HepG2 (cell line): ENCODE results near the gene HHEX.

Experiments used
- HCFC1 ChIP-seq: fragments of 150-350 bp; IDR thresholded peaks from 2 replicates; pipeline ENCODE4 v1.6.1; 2014; ENCODE audit warnings: low read depth, low read length
- MAFG ChIP-seq: sonication (generic); formaldehyde crosslinking; IDR thresholded peaks from 2 replicates; pipeline ENCODE4 v1.5.1; 2020; ENCODE audit warnings: mild to moderate bottlenecking, missing genetic modification reagents
- NAIF1 ChIP-seq: sonication (generic); formaldehyde crosslinking; IDR thresholded peaks from 2 replicates; pipeline ENCODE4 v1.5.0; 2020; ENCODE audit warnings: mild to moderate bottlenecking, missing genetic modification reagents, borderline replicate concordance
- POLR2A ChIP-seq, 2 experiments: IDR thresholded peaks; 2 replicates each; pipeline ENCODE4 v1.6.1; 2011; ENCODE audit warnings: low read depth in 2 of 2, low read length in 2 of 2, mild to moderate bottlenecking in 1 of 2, moderate library complexity in 1 of 2; ENCODE audit not compliant: insufficient read depth in 1 of 2
- REST ChIP-seq, 2 experiments: IDR thresholded peaks; 2 replicates each; pipeline ENCODE4 v1.6.1; 2011 to 2012; ENCODE audit warnings: low read length in 2 of 2, borderline replicate concordance in 1 of 2, low read depth in 1 of 2, mild to moderate bottlenecking in 1 of 2, moderate library complexity in 1 of 2
- TEAD2 ChIP-seq: sonication (generic); formaldehyde crosslinking; IDR thresholded peaks from 2 replicates; pipeline ENCODE4 v1.9.0; 2021; ENCODE audit warnings: missing genetic modification reagents
- TFAP4 ChIP-seq: sonication (generic); IDR thresholded peaks from 2 replicates; pipeline ENCODE4 v1.6.1; 2016; ENCODE audit warnings: low read depth, borderline replicate concordance
- THAP11 ChIP-seq: IDR thresholded peaks from 2 replicates; pipeline ENCODE4 v1.6.1; 2016; ENCODE audit warnings: missing biosample characterization, missing genetic modification reagents
- ZFP36 ChIP-seq: fragments of 150-350 bp; IDR thresholded peaks from 2 replicates; pipeline ENCODE4 v1.6.1; 2018; ENCODE audit warnings: borderline replicate concordance, low read length, low read depth; ENCODE audit not compliant: partially characterized antibody
- ZFP41 ChIP-seq: sonication (generic); formaldehyde crosslinking; IDR thresholded peaks from 2 replicates; pipeline ENCODE4 v1.4.0; 2020; ENCODE audit warnings: mild to moderate bottlenecking, missing genetic modification reagents, borderline replicate concordance
- ZNF138 ChIP-seq: sonication (generic); formaldehyde crosslinking; IDR thresholded peaks from 2 replicates; pipeline ENCODE4 v1.5.0; 2020; ENCODE audit warnings: mild to moderate bottlenecking, low read depth, missing genetic modification reagents
- ZNF253 ChIP-seq: sonication (generic); formaldehyde crosslinking; IDR thresholded peaks from 2 replicates; pipeline ENCODE4 v1.8.0; 2022; ENCODE audit warnings: mild to moderate bottlenecking, missing genetic modification reagents, borderline replicate concordance
- ZNF337 ChIP-seq: sonication (generic); formaldehyde crosslinking; IDR thresholded peaks from 2 replicates; pipeline ENCODE4 v1.5.1; 2020; ENCODE audit warnings: missing genetic modification reagents, low read depth, mild to moderate bottlenecking, borderline replicate concordance
- TF ChIP-seq, protein P1 (sequence below): sonication (generic); formaldehyde crosslinking; IDR thresholded peaks from 2 replicates; pipeline ENCODE4 v1.5.0; 2020; ENCODE audit warnings: mild to moderate bottlenecking, missing genetic modification reagents, moderate library complexity

DNA sequence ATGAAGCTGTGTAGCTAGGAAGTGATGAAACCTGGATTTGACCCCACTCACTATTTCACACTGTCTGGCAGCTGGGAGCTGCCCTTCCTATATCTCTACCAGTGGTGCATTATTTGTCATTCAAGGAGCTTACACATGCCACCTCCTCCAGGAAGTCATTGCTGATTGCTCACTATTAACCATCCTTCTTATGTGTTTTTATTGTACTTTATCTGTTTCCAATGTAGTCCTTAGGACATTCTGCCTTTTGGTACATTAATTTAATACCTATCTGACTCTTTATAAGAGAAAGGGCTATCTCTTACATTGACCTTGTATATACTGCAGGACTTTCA is 31.0 kb downstream of the HHEX start:
- TF ChIP-seq POLR2A (IDR thresholded peaks at IDR 0.05; ENCODE audit: insufficient read depth in 1 of 2, low read depth in 2 of 2, low read length in 2 of 2): no peak
- no peak for TF ChIP-seq MAFG (CRISPR knock-in tag)
- TF ChIP-seq ZNF138 (CRISPR knock-in tag): no peak
- TF ChIP-seq REST (IDR thresholded peaks at IDR 0.05; ENCODE audit: borderline replicate concordance in 1 of 2, low read depth in 1 of 2, low read length in 2 of 2): no peak
- TF ChIP-seq ZFP36: no peak
- no peak for TF ChIP-seq NAIF1
- TF ChIP-seq ZNF337 (CRISPR knock-in tag): no peak
- no peak for TF ChIP-seq THAP11 (CRISPR knock-in tag)
- TF ChIP-seq ZNF253 (CRISPR knock-in tag): no peak
- TF ChIP-seq, protein P1, sequence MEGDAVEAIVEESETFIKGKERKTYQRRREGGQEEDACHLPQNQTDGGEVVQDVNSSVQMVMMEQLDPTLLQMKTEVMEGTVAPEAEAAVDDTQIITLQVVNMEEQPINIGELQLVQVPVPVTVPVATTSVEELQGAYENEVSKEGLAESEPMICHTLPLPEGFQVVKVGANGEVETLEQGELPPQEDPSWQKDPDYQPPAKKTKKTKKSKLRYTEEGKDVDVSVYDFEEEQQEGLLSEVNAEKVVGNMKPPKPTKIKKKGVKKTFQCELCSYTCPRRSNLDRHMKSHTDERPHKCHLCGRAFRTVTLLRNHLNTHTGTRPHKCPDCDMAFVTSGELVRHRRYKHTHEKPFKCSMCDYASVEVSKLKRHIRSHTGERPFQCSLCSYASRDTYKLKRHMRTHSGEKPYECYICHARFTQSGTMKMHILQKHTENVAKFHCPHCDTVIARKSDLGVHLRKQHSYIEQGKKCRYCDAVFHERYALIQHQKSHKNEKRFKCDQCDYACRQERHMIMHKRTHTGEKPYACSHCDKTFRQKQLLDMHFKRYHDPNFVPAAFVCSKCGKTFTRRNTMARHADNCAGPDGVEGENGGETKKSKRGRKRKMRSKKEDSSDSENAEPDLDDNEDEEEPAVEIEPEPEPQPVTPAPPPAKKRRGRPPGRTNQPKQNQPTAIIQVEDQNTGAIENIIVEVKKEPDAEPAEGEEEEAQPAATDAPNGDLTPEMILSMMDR (CRISPR knock-in tag): no peak
- no peak for TF ChIP-seq TEAD2 (CRISPR knock-in tag)
- no peak for TF ChIP-seq ZFP41
- no peak for TF ChIP-seq HCFC1
- no peak for TF ChIP-seq TFAP4
